ENCODE data around the gene NEGR1.

- TF ChIP-seq CTCF (IDR thresholded peaks at IDR 0.05) (no peak), POLR2A (IDR thresholded peaks at IDR 0.05) (no peak)
Observed at GRCh38 chr1:71587961-71588360, 694.4 kb downstream of the NEGR1 start.

All from testis (tissue), 2 donors.